Neuron (in vitro differentiated cells): ENCODE measurements around the gene AHRR.
"Not testable (repeated sequence)": the region's sequence is repeated elsewhere in the genome, so short reads cannot be mapped to it uniquely, and the experiment has no call there.

Experiments used
- H2AFZ ChIP-seq: one replicate; pipeline ENCODE4 v1.6.1; 2013; ENCODE audit warnings: low read depth, mild to moderate bottlenecking, inconsistent platforms, low read length, moderate library complexity
- H3K27me3 ChIP-seq: one replicate; pipeline ENCODE4 v1.6.1; 2013; ENCODE audit warnings: low read length; ENCODE audit not compliant: insufficient read depth
- H3K36me3 ChIP-seq: one replicate; pipeline ENCODE4 v1.6.1; 2013; ENCODE audit warnings: low read length; ENCODE audit not compliant: insufficient read depth
- H3K4me1 ChIP-seq: one replicate; pipeline ENCODE4 v1.6.1; 2013; ENCODE audit warnings: low read length; ENCODE audit not compliant: insufficient read depth
- H3K4me3 ChIP-seq: 2 replicates; pipeline ENCODE4 v1.5.1; 2013; ENCODE audit warnings: mild to moderate bottlenecking, low read length, moderate library complexity
- H3K9me3 ChIP-seq: one replicate; pipeline ENCODE4 v1.6.1; 2013; ENCODE audit warnings: low read length

Gene AHRR

DNA sequence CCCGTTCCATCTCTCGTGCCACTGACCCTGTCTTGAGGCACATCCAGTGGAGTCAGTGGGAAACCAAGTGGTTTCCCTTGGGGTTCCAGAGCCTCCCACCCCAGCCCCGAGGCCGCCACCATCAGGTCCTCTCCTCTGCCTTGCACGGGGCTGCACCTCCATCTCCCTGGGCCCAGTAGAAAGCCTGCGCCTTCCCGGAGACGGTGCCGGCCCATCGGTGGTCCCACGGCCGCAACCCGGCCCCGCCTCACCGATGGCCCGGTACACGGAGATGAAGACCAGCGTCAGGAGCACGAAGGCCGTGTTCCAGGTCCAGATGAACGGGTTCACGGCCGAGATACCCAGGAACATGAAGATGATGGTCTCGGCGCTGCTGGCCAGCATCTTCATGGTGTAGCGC lies 161.5 kb downstream of the AHRR start:
- no peak overlapping the region for H3K4me3 ChIP-seq
- H3K9me3 ChIP-seq: peaks cover 6% of the 10 kb centered on the region
- H3K36me3 ChIP-seq: no peaks in the 10 kb centered on the region
- no peaks in the 10 kb centered on the region for H3K27me3 ChIP-seq
- H3K4me1 ChIP-seq: no peaks in the 10 kb centered on the region
- H2AFZ ChIP-seq: no peak overlapping the region

DNA sequence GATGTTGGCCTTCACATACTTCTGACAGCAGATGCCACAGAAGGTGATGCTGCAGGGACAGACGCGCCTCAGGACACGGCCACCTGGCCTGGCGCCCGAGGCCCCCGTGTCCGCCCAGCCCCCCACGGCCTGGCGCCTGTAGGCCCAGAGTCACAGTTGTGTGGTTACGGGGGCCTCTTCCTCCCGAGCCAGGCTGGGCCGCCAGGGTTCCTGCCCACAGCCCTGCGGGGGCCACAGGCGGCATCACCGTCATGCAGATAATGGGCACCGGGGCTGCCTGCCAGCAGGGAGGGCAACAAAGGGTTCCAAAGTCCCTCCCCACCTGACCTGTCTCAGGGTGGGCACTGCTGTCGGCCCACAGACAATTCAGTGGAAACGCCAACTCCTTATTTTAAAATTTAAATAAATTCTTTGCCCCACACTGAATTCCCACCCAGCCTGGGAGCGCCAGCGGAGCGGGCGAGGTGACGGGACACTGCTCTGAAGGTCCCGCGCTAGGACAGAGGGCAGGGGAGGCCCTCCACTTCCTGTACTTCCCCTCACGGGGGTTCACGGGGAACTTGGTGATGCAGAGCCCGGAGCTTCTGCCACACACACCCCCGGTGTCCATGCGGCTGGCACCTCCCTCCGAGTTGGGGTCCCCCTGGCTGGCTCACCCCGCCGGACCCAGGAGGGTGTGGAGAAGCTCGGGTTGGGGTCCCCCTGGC lies 162.1 kb downstream of the AHRR start:
- no peak overlapping the region for H3K4me3 ChIP-seq
- H3K9me3 ChIP-seq: peaks cover 8% of the 10 kb centered on the region
- no peaks in the 10 kb centered on the region for H3K4me1 ChIP-seq
- H2AFZ ChIP-seq: no peak overlapping the region
- H3K36me3 ChIP-seq: no peaks in the 10 kb centered on the region
- no peaks in the 10 kb centered on the region for H3K27me3 ChIP-seq

DNA sequence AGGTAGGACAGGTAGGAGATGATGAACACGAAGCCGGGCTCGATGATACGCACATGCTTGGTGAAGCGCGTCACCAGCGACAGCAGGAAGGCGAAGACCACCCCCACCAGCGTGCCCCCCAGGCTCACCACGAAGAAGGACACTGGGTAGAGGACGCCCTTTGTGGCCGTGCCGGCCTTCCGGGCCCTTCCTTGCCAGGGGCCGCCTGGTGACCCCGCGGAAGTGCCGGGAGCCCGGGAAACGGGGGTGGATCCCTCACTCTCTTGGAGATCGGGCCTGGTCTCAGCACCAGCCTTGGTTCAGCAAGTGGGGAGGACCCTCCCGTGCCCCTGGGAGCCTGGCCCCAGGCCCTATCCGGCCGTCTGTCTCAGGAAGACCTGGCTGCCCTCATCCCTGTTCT lies 163.0 kb downstream of the AHRR start:
- Histone ChIP-seq H3K4me1 (no peaks in the 10 kb centered on the region), H3K27me3 (no peaks in the 10 kb centered on the region), H3K36me3 (no peaks in the 10 kb centered on the region), H3K4me3 (no peak overlapping the region), H3K9me3 (peaks cover 8% of the 10 kb centered on the region), H2AFZ (no peak overlapping the region)

DNA sequence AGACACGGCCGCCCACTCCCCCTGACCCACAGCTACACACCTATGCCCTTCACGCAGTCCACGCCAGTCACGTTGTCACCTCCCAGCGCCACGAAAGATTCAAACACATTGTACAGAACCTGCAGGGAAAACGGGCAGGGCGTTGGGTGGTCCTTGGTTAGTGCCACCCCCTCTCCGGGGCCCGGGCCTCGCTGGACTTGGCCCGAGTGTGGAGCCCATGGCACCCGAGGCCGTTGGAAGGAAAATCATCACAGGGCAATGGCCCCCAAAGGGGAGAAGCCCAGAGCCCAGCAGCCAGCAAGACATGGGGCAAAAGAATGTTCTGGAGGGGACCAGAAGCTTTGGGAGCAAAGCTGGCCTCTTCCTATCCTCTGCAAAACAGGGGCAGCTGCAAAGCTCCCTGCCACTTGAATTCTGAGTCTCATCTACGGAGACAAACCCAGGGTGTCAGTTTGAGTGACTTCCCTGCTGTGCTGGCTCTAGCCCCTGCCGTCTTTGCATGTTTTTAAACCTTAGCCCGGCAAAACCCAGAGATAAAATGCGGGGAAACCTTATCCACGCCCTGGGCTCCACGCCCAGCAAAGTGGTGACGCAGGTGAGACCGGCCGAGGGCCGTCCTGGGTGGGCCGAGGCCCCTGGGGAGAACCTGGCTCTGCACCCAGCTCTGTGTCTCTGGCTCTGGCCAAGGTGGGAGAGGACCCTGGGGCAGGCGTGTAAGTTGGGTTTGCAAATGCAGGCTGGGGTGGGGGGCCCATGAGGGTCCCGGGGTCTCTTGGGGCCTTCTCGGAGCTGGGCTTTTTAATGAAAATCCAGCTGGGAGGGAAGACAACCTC lies 163.8 kb downstream of the AHRR start:
- Histone ChIP-seq H3K4me1 (no peaks in the 10 kb centered on the region), H3K9me3 (peaks cover 15% of the 10 kb centered on the region), H3K4me3 (no peak overlapping the region), H3K27me3 (no peaks in the 10 kb centered on the region), H3K36me3 (no peaks in the 10 kb centered on the region), H2AFZ (no peak overlapping the region)

DNA sequence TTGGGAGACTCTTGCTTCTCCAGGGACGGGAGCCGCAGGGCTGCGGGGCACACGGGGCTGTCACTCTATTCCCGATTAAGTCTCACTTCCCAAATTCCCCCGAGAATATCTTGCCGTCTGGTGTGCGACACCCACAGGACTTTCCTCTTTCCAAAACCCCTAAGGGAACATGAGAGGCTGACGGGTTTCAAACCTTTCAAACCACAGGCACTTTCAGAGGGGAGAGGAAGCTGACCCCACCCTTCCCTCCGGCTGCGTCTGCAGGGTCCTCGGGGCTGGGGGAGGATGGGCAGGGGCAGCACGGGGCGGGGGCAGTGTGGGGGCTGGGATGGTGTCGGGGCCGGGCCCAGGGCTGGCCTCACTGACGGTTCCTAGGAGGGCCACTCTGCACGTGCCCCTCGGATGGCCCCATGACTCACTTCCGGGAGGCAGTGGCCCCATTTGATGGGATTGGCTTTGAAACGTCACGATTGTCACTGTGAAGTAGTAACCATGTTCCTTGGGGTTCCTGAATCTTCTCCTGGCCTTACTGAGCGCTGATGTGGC lies 164.5 kb downstream of the AHRR start:
- no peak overlapping the region for H2AFZ ChIP-seq
- no peaks in the 10 kb centered on the region for H3K36me3 ChIP-seq
- H3K27me3 ChIP-seq: peaks cover 2% of the 10 kb centered on the region
- H3K4me3 ChIP-seq: no peak overlapping the region
- no peaks in the 10 kb centered on the region for H3K4me1 ChIP-seq
- H3K9me3 ChIP-seq: peaks cover 20% of the 10 kb centered on the region

DNA sequence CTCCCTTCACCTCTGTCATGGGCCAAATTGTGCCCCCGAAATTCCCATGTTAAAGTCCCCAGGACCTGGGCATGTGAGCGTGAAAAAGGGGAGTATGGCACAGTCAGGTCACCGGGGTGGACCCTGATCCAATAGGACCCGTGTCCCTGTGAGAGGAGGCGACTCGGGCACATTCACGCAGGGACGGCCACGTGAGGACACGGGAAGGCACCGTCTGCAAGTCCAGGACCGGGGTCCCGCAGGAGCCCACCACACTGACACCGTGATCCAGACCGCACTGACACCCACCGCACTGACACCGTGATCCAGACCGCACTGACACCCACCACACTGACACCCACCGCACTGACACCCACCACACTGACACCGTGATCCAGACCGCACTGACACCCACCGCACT lies 165.1 kb downstream of the AHRR start:
- H3K36me3 ChIP-seq, H3K4me1 ChIP-seq, H3K4me3 ChIP-seq, H2AFZ ChIP-seq, H3K27me3 ChIP-seq: not testable (repeated sequence)
- H3K9me3 ChIP-seq: peaks cover 21% of the 10 kb centered on the region
